HCT116 (cell line): Measurements from ENCODE around the gene DDX10. TPM values are rescaled to one million over a fixed set of nuclear protein-coding genes. Genes with fewer than 3 reads are reported as not detected.

ENCODE experiments used
- ATAC-seq: fragments of 200-7000 bp; cut with Tn5 transposase; 2 replicates; pipeline ENCODE4 v1.9.1; 2020; ENCODE audit warnings: mild to moderate bottlenecking, moderate library complexity
- BruUV-seq: library from RNA; stranded (reverse); fragments of 400-500 nt; replicated peaks from 2 replicates; lab custom pipeline; 2021; lab: Mats Ljungman, UMichigan
- CTCF ChIA-PET: fragments of 300-600 bp; sonication (Branson Sonifier 250); formaldehyde crosslinking; loops from one replicate; lab custom pipeline; 2021; ENCODE audit warnings: antibody characterized with exemption; lab: Charles Lee
- POLR2A ChIA-PET: fragments of 300-600, 350-600 bp; sonication (Branson Sonifier 250); formaldehyde crosslinking; loops from one replicate; lab custom pipeline; 2021; ENCODE audit warnings: antibody characterized with exemption; lab: Charles Lee
- RAD21 ChIA-PET, 2 experiments: fragments of 300-600 bp; sonication (Branson Sonifier 250); formaldehyde crosslinking; loops; one replicate each; lab custom pipeline; 2023; ENCODE audit warnings: low total read pairs in 2 of 2; ENCODE audit not compliant: uncharacterized antibody in 2 of 2, unreplicated experiment in 2 of 2, low non-redundant PET in 1 of 2; lab: Charles Lee
- DNase-seq: peaks from one replicate; pipeline ENCODE4 v3.0.0-alpha.2; 2010; ENCODE audit warnings: low read depth, low spot score
- H2AFZ ChIP-seq: fragments of 200-600 bp; shearing (Covaris generic), sonication (generic); 2 replicates; pipeline ENCODE4 v1.6.1; 2017; ENCODE audit warnings: low read depth, mixed run types, mixed read lengths, antibody characterized with exemption, low read length; ENCODE audit not compliant: poor library complexity, severe bottlenecking
- H3K27ac ChIP-seq: 2 replicates; pipeline ENCODE4 v1.5.1; 2012; ENCODE audit warnings: low read depth, low read length
- H3K27me3 ChIP-seq: fragments of 200-600 bp; sonication (generic); 2 replicates; pipeline ENCODE4 v1.6.1; 2016; ENCODE audit warnings: mixed run types, low read length, mixed read lengths; ENCODE audit not compliant: insufficient read depth
- H3K36me3 ChIP-seq, 2 experiments: fragments of 200-500 bp in 1 of 2; fragments of 200-600 bp in 1 of 2; sonication (Bioruptor generic) in 1 of 2; sonication (generic) in 1 of 2; 2 replicates each; pipeline versions ENCODE4 v1.5.1 to v1.6.1; 2014 to 2016; ENCODE audit warnings: low read length in 2 of 2, inconsistent platforms in 1 of 2, mixed read lengths in 1 of 2, mixed run types in 1 of 2; ENCODE audit not compliant: insufficient read depth in 2 of 2, control insufficient read depth in 1 of 2
- H3K4me1 ChIP-seq, 2 experiments: fragments of 200-600 bp in 1 of 2; sonication (generic) in 1 of 2; 2 replicates each; pipeline versions ENCODE4 v1.5.1 to v1.6.1; 2012 to 2017; ENCODE audit warnings: low read length in 2 of 2, inconsistent platforms in 1 of 2, mild to moderate bottlenecking in 1 of 2, mixed read lengths in 1 of 2, mixed run types in 1 of 2, moderate library complexity in 1 of 2; ENCODE audit not compliant: insufficient read depth in 2 of 2, control insufficient read depth in 1 of 2
- H3K4me2 ChIP-seq: fragments of 200-600 bp; sonication (generic); 2 replicates; pipeline ENCODE4 v1.6.1; 2017; ENCODE audit warnings: mixed run types, low read length, mixed read lengths
- H3K4me3 ChIP-seq, 2 experiments: fragments of 200-600 bp in 1 of 2; sonication (generic) in 1 of 2; replicated peaks in 1 of 2; 2 replicates each; pipeline ENCODE4 v1.5.1; 2011 to 2016; ENCODE audit warnings: low read length in 2 of 2, control low read depth in 1 of 2, low read depth in 1 of 2, mild to moderate bottlenecking in 1 of 2, mixed read lengths in 1 of 2, mixed run types in 1 of 2
- H3K79me2 ChIP-seq: fragments of 200-600 bp; sonication (generic); 2 replicates; pipeline ENCODE4 v1.6.1; 2017; ENCODE audit warnings: mild to moderate bottlenecking, mixed run types, low read length, moderate library complexity, mixed read lengths; ENCODE audit not compliant: insufficient read depth
- H3K9ac ChIP-seq: fragments of 200-600 bp; sonication (generic); 2 replicates; pipeline ENCODE4 v1.6.1; 2016; ENCODE audit warnings: low read length, mixed read lengths
- H3K9me2 ChIP-seq: fragments of 200-600 bp; sonication (generic), shearing (Covaris generic); 2 replicates; pipeline ENCODE4 v1.6.1; 2017; ENCODE audit warnings: mixed run types, mild to moderate bottlenecking, moderate library complexity; ENCODE audit not compliant: insufficient read depth
- H3K9me3 ChIP-seq, 2 experiments: fragments of 200-500 bp in 1 of 2; fragments of 200-600 bp in 1 of 2; sonication (Bioruptor generic) in 1 of 2; sonication (generic) in 1 of 2; 2 replicates each; pipeline ENCODE4 v1.6.1; 2014 to 2017; ENCODE audit warnings: low read length in 2 of 2, mixed read lengths in 2 of 2, inconsistent platforms in 1 of 2, low read depth in 1 of 2, mild to moderate bottlenecking in 1 of 2, mixed run types in 1 of 2, moderate library complexity in 1 of 2; ENCODE audit not compliant: control insufficient read depth in 1 of 2, insufficient read depth in 1 of 2
- H4K20me1 ChIP-seq: fragments of 200-600 bp; sonication (generic), shearing (Covaris generic); 2 replicates; pipeline ENCODE4 v1.6.1; 2017; ENCODE audit warnings: mixed run types, mild to moderate bottlenecking, moderate library complexity; ENCODE audit not compliant: insufficient read depth
- CBX3 ChIP-seq: IDR thresholded peaks from 2 replicates; pipeline ENCODE4 v1.6.1; 2012; ENCODE audit warnings: low read depth
- ELF1 ChIP-seq: IDR thresholded peaks from 2 replicates; pipeline ENCODE4 v1.6.1; 2012; ENCODE audit warnings: low read depth, borderline replicate concordance
- EZH2 ChIP-seq: fragments of 200-600 bp; sonication (generic); IDR thresholded peaks from 2 replicates; pipeline ENCODE4 v1.6.1; 2017; ENCODE audit warnings: antibody characterized with exemption, mixed run types
- FOSL1 ChIP-seq: IDR thresholded peaks from 2 replicates; pipeline ENCODE4 v1.6.1; 2012; ENCODE audit warnings: low read depth
- POLR2A ChIP-seq: IDR thresholded peaks from 2 replicates; pipeline ENCODE4 v1.7.0; 2011; ENCODE audit warnings: borderline replicate concordance; ENCODE audit not compliant: insufficient read depth, insufficient read length; ENCODE audit errors: extremely low read depth
- POLR2AphosphoS5 ChIP-seq: IDR thresholded peaks from 2 replicates; pipeline ENCODE4 v1.6.1; 2011; ENCODE audit warnings: mild to moderate bottlenecking, low read depth, low read length, moderate library complexity
- RAD21 ChIP-seq: IDR thresholded peaks from 2 replicates; pipeline ENCODE4 v1.6.1; 2012; ENCODE audit warnings: low read depth, mild to moderate bottlenecking
- TCF7L2 ChIP-seq: IDR thresholded peaks from 2 replicates; pipeline ENCODE4 v1.7.0; 2011; ENCODE audit warnings: borderline replicate concordance, inconsistent platforms; ENCODE audit not compliant: insufficient read depth, insufficient read length; ENCODE audit errors: extremely low read depth
- YY1 ChIP-seq: IDR thresholded peaks from 2 replicates; pipeline ENCODE4 v1.6.1; 2011; ENCODE audit warnings: low read length, low read depth, moderate library complexity, mild to moderate bottlenecking; ENCODE audit not compliant: insufficient replicate concordance; ENCODE audit errors: extremely low read depth
- ZNF274 ChIP-seq: fragments of 200-500 bp; sonication (Bioruptor generic); IDR thresholded peaks from 2 replicates; pipeline ENCODE4 v1.6.1; 2014; ENCODE audit warnings: mild to moderate bottlenecking, low read depth, low read length, inconsistent platforms
- intact Hi-C: fragments of 100-400 bp; cut with micrococcal nuclease; formaldehyde crosslinking; loops from 2 replicates; pipeline ENCODE4 v1.10.0; 2022
- total RNA-seq: library from RNA; stranded (reverse); gene quantifications from one replicate; pipeline ENCODE4 v1.2.1, GENCODE V29; 2021; ENCODE audit not compliant: unreplicated experiment
- TF ChIP-seq, protein P1 (sequence below): IDR thresholded peaks from 2 replicates; pipeline ENCODE4 v1.6.1; 2012; ENCODE audit warnings: low read depth
- TF ChIP-seq, protein P2 (sequence below): IDR thresholded peaks from 2 replicates; pipeline ENCODE4 v1.6.1; 2012
- TF ChIP-seq, protein P3 (sequence below), 3 experiments: fragments of 200-600 bp in 1 of 3; sonication (generic) in 1 of 3; IDR thresholded peaks in 2 of 3; conservative IDR thresholded peaks in 1 of 3; 2 replicates each; pipeline ENCODE4 v1.5.1; 2012 to 2017; ENCODE audit warnings: low read depth in 2 of 3, low read length in 2 of 3, antibody characterized with exemption in 1 of 3, borderline replicate concordance in 1 of 3, control low read depth in 1 of 3, mild to moderate bottlenecking in 1 of 3, mixed read lengths in 1 of 3, mixed run types in 1 of 3, moderate library complexity in 1 of 3; ENCODE audit not compliant: insufficient read depth in 1 of 3
- TF ChIP-seq, protein P4 (sequence below): IDR thresholded peaks from 2 replicates; pipeline ENCODE4 v1.6.1; 2012

DDX10 gene
- total RNA-seq, 1 experiment from 2014 or later: 66.5 TPM

- CTCF ChIA-PET: no interaction called here
- Histone ChIP-seq H3K9me2 (no peaks in the 10 kb centered on the region; the same call in 1 of the 2 replicates), H3K9ac (no peak overlapping the region), H3K27ac (peak overlapping the region; percentile 88; the same call in 1 of the 2 replicates), H4K20me1 (no peaks in the 10 kb centered on the region), H3K79me2 (no peaks in the 10 kb centered on the region; the same call in 1 of the 2 replicates), H3K4me3 (no peak overlapping the region), H3K27me3 (no peaks in the 10 kb centered on the region), H3K4me1 (peaks cover 33 to 66% of the 10 kb centered on the region in 2 experiments), H3K9me3 (no peaks in the 10 kb centered on the region), H3K4me2 (no peak overlapping the region), H2AFZ (no peak overlapping the region), H3K36me3 (no peaks in the 10 kb centered on the region)
- ATAC-seq (no peak), DNase-seq (no peak)
- RAD21 ChIA-PET: no interaction called here
- no TSS peak for BruUV-seq
- TF ChIP-seq CBX3 (no peak), RAD21 (no peak), EZH2 (no peak), ELF1 (no peak), YY1 (no peak), POLR2A (no peak), POLR2AphosphoS5 (no peak), FOSL1 (no peak), TCF7L2 (no peak), ZNF274 (no peak)
- TF ChIP-seq, protein P1, sequence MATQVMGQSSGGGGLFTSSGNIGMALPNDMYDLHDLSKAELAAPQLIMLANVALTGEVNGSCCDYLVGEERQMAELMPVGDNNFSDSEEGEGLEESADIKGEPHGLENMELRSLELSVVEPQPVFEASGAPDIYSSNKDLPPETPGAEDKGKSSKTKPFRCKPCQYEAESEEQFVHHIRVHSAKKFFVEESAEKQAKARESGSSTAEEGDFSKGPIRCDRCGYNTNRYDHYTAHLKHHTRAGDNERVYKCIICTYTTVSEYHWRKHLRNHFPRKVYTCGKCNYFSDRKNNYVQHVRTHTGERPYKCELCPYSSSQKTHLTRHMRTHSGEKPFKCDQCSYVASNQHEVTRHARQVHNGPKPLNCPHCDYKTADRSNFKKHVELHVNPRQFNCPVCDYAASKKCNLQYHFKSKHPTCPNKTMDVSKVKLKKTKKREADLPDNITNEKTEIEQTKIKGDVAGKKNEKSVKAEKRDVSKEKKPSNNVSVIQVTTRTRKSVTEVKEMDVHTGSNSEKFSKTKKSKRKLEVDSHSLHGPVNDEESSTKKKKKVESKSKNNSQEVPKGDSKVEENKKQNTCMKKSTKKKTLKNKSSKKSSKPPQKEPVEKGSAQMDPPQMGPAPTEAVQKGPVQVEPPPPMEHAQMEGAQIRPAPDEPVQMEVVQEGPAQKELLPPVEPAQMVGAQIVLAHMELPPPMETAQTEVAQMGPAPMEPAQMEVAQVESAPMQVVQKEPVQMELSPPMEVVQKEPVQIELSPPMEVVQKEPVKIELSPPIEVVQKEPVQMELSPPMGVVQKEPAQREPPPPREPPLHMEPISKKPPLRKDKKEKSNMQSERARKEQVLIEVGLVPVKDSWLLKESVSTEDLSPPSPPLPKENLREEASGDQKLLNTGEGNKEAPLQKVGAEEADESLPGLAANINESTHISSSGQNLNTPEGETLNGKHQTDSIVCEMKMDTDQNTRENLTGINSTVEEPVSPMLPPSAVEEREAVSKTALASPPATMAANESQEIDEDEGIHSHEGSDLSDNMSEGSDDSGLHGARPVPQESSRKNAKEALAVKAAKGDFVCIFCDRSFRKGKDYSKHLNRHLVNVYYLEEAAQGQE: no peak
- TF ChIP-seq, protein P2, sequence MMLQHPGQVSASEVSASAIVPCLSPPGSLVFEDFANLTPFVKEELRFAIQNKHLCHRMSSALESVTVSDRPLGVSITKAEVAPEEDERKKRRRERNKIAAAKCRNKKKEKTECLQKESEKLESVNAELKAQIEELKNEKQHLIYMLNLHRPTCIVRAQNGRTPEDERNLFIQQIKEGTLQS: no peak
- TF ChIP-seq, protein P3, sequence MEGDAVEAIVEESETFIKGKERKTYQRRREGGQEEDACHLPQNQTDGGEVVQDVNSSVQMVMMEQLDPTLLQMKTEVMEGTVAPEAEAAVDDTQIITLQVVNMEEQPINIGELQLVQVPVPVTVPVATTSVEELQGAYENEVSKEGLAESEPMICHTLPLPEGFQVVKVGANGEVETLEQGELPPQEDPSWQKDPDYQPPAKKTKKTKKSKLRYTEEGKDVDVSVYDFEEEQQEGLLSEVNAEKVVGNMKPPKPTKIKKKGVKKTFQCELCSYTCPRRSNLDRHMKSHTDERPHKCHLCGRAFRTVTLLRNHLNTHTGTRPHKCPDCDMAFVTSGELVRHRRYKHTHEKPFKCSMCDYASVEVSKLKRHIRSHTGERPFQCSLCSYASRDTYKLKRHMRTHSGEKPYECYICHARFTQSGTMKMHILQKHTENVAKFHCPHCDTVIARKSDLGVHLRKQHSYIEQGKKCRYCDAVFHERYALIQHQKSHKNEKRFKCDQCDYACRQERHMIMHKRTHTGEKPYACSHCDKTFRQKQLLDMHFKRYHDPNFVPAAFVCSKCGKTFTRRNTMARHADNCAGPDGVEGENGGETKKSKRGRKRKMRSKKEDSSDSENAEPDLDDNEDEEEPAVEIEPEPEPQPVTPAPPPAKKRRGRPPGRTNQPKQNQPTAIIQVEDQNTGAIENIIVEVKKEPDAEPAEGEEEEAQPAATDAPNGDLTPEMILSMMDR (IDR thresholded peaks at IDR 0.05 in 2 of 3, conservative IDR thresholded peaks at IDR 0.05 in 1 of 3; ENCODE audit: borderline replicate concordance in 1 of 3, insufficient read depth in 1 of 3, low read depth in 2 of 3, low read length in 2 of 3): no peak
- TF ChIP-seq, protein P4, sequence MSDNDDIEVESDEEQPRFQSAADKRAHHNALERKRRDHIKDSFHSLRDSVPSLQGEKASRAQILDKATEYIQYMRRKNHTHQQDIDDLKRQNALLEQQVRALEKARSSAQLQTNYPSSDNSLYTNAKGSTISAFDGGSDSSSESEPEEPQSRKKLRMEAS: no peak
- intact Hi-C loops: no loop called here
- POLR2A ChIA-PET: no interaction called here
Observed at GRCh38 chr11:108909041-108909440, 244.2 kb downstream of the DDX10 start.
